MCF 10A (cell line): ENCODE results near the gene APBB2. TPM values are rescaled to one million over a fixed set of nuclear protein-coding genes. Genes with fewer than 3 reads are reported as not detected.

Experiments used
- BruUV-seq: library from RNA; stranded (reverse); fragments of 400-500 nt; replicated peaks from 2 replicates; lab custom pipeline; 2021; lab: Mats Ljungman, UMichigan
- CTCF ChIA-PET: fragments of 300-600 bp; sonication (Branson Sonifier 250); formaldehyde crosslinking; extraction: SDS; loops from one replicate; lab custom pipeline; 2021; ENCODE audit warnings: antibody characterized with exemption, inconsistent platforms; lab: Yijun Ruan, JAX
- POLR2A ChIA-PET: fragments of 300-600, 350-650 bp; sonication (Branson Sonifier 250); formaldehyde crosslinking; extraction: SDS; loops from one replicate; lab custom pipeline; 2020; ENCODE audit warnings: antibody characterized with exemption, inconsistent platforms; lab: Yijun Ruan, JAX
- DNase-seq: peaks from one replicate; pipeline ENCODE4 v3.0.0-alpha.2; 2018; ENCODE audit not compliant: unreplicated experiment
- H3K27ac Mint-ChIP-seq: one replicate; pipeline ENCODE4 v1.8.0; 2022; ENCODE audit warnings: mild to moderate bottlenecking, low read depth, mixed read lengths; ENCODE audit not compliant: unreplicated experiment
- H3K27me3 Mint-ChIP-seq: one replicate; pipeline ENCODE4 v1.8.0; 2022; ENCODE audit warnings: mixed read lengths; ENCODE audit not compliant: insufficient read depth, unreplicated experiment
- H3K36me3 Mint-ChIP-seq: one replicate; pipeline ENCODE4 v1.8.0; 2022; ENCODE audit warnings: mild to moderate bottlenecking, moderate library complexity, mixed read lengths; ENCODE audit not compliant: insufficient read depth, unreplicated experiment
- H3K4me1 Mint-ChIP-seq: one replicate; pipeline ENCODE4 v1.8.0; 2022; ENCODE audit warnings: mixed read lengths; ENCODE audit not compliant: insufficient read depth, unreplicated experiment
- H3K4me3 Mint-ChIP-seq: one replicate; pipeline ENCODE4 v1.8.0; 2022; ENCODE audit warnings: mild to moderate bottlenecking, moderate library complexity, mixed read lengths; ENCODE audit not compliant: unreplicated experiment
- H3K9me3 Mint-ChIP-seq: one replicate; pipeline ENCODE4 v1.8.0; 2022; ENCODE audit warnings: mixed read lengths; ENCODE audit not compliant: unreplicated experiment
- intact Hi-C: fragments of 100-400 bp; cut with micrococcal nuclease; formaldehyde crosslinking; loops from 2 replicates; pipeline ENCODE4 v1.14.1; 2022
- total RNA-seq: library from RNA; stranded (reverse); gene quantifications from 2 replicates; pipeline ENCODE4 v1.2.3, GENCODE V29; 2022
- TF ChIP-seq, protein P1 (sequence below): fragments of 200-600 bp; IDR thresholded peaks from one replicate; pipeline ENCODE4 v1.8.0; 2022; ENCODE audit warnings: antibody characterized with exemption, mild to moderate bottlenecking; ENCODE audit not compliant: unreplicated experiment

Gene APBB2
- total RNA-seq, 1 experiment from 2014 or later: 201 TPM

DNA sequence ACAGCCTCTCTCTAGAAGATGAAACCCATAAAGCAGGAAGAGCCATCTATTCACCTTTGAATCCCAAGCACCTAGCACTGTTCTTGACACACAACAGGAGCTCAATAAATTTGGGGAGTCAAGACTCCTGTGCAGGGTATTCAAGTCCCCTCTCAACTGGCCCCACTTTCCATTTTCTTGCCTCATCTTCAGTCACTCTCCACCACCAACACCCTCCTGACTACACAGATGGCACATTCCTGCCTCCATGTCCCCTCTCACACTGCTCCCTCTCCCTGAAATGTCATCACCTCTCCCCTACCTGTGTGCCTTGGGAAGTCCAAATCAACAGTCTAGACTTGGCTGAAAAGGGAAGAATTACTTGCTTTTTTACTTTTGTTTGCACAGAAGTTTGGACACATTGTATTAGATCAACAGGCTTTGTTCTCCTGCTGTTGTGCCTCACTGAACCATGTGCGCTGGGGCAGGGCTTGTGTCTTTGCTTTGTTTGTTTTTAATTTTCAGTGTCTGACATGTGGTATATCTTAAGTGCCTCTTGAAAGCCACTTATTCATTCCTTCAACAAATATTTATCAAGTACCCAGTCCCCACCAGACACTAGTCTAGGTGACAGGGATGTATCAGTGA, 85.1 kb downstream of the APBB2 start:
- Mint-ChIP-seq H3K27me3 (no peaks in the 10 kb centered on the region), H3K4me3 (no peak overlapping the region), H3K36me3 (peaks cover 28% of the 10 kb centered on the region), H3K4me1 (peaks cover 60% of the 10 kb centered on the region), H3K27ac (peak overlapping the region; percentile 49), H3K9me3 (no peaks in the 10 kb centered on the region)
- BruUV-seq: no TSS peak
- CTCF ChIA-PET: no interaction called here
- intact Hi-C loops: no loop called here
- TF ChIP-seq, protein P1, sequence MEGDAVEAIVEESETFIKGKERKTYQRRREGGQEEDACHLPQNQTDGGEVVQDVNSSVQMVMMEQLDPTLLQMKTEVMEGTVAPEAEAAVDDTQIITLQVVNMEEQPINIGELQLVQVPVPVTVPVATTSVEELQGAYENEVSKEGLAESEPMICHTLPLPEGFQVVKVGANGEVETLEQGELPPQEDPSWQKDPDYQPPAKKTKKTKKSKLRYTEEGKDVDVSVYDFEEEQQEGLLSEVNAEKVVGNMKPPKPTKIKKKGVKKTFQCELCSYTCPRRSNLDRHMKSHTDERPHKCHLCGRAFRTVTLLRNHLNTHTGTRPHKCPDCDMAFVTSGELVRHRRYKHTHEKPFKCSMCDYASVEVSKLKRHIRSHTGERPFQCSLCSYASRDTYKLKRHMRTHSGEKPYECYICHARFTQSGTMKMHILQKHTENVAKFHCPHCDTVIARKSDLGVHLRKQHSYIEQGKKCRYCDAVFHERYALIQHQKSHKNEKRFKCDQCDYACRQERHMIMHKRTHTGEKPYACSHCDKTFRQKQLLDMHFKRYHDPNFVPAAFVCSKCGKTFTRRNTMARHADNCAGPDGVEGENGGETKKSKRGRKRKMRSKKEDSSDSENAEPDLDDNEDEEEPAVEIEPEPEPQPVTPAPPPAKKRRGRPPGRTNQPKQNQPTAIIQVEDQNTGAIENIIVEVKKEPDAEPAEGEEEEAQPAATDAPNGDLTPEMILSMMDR: no peak
- POLR2A ChIA-PET: interaction anchor here (0.6 to 20.2 kb wide), 3 partner anchors 9 to 87 kb away, joined by 3 to 462 read pairs (median 128); no protein-coding TSS in a partner anchor
- no peak for DNase-seq

- intact Hi-C loops: no loop called here
- CTCF ChIA-PET: interaction anchor here (1.1 to 1.5 kb wide), 4 partner anchors 10 to 51 kb away, joined by 3 to 6 read pairs (median 4); no protein-coding TSS in a partner anchor
These were observed 88.6 kb downstream of the APBB2 start for GRCh38 chr4:41125558-41126311.

GRCh38 chr4:41124916-41125548, 89.3 kb downstream of the APBB2 start:
- Mint-ChIP-seq H3K4me1 (peaks cover 71% of the 10 kb centered on the region), H3K4me3 (peak overlapping the region; percentile 14), H3K27ac (peak overlapping the region; percentile 92), H3K36me3 (peaks cover 33% of the 10 kb centered on the region), H3K27me3 (no peaks in the 10 kb centered on the region), H3K9me3 (no peaks in the 10 kb centered on the region)
- BruUV-seq: no TSS peak
- ChIA-PET CTCF (interaction anchor here (1.1 to 1.5 kb wide), 4 partner anchors 11 to 52 kb away, joined by 3 to 6 read pairs (median 4); no protein-coding TSS in a partner anchor), POLR2A (interaction anchor here (0.6 to 14.6 kb wide), 13 partner anchors 15 to 149 kb away, joined by 3 to 462 read pairs (median 4); partner anchors contain the start of gene APBB2)
- TF ChIP-seq, protein P1: no peak
- peak; percentile 57 for DNase-seq
- intact Hi-C loops: loop anchor here (5.0 kb wide), 1 partner anchor 198 kb away; no protein-coding TSS in a partner anchor

More at GRCh38 chr4:41125558-41126311, 88.6 kb downstream of the APBB2 start:
- POLR2A ChIA-PET: interaction anchor here (0.5 to 14.6 kb wide), 13 partner anchors 14 to 1780 kb away, joined by 3 to 462 read pairs (median 4); partner anchors contain the start of gene APBB2
- TF ChIP-seq, protein P1: no peak
- no peak for DNase-seq
- Mint-ChIP-seq H3K27ac (peak overlapping the region; percentile 92), H3K36me3 (peaks cover 34% of the 10 kb centered on the region), H3K27me3 (no peaks in the 10 kb centered on the region), H3K9me3 (no peaks in the 10 kb centered on the region), H3K4me1 (peaks cover 74% of the 10 kb centered on the region), H3K4me3 (peak overlapping the region; percentile 14)
- BruUV-seq: no TSS peak
